ENCODE data around the gene SEMA3A. TPM values are rescaled to one million over a fixed set of nuclear protein-coding genes. Genes with fewer than 3 reads are reported as not detected.

SEMA3A gene
- total and polyA plus RNA-seq, 7 donors = 0.23 to 83.8 (median 50.1) TPM

DNA sequence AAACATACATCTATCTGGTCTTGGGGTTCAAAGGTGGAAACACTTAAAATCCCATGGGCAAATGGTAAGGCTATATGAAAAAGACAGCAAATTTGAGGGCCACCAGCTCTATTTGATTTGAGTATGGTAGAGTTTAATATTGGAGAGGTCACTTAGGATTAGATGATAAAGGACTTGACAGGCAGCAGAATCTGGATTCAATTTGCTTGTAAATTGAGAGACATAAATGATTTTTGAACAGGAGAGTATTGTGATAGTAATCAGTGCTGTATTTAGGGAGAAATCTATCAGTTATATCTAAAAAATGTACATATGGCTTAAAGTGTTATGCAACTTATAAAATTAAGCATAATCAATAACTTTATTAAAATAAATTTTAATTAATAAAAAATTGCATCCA is 155.2 kb downstream of the SEMA3A start:
- H3K4me3 ChIP-seq = no peak overlapping the region
- H3K27ac ChIP-seq = no peak overlapping the region
- H3K36me3 ChIP-seq = no peaks in the 10 kb centered on the region
- peaks cover 0 to 14% (median 6%) of the 10 kb centered on the region in 4 donors for H3K4me1 ChIP-seq
- H3K9me3 ChIP-seq = no peaks in the 10 kb centered on the region
- no peaks in the 10 kb centered on the region for H3K27me3 ChIP-seq
- intact Hi-C loops (cut with DNase I) = no loop called here
- no peak for DNase-seq
- TF ChIP-seq POLR2A (IDR thresholded peaks at IDR 0.05) (no peak), EP300 (IDR thresholded peaks at IDR 0.05) (no peak)

DNA sequence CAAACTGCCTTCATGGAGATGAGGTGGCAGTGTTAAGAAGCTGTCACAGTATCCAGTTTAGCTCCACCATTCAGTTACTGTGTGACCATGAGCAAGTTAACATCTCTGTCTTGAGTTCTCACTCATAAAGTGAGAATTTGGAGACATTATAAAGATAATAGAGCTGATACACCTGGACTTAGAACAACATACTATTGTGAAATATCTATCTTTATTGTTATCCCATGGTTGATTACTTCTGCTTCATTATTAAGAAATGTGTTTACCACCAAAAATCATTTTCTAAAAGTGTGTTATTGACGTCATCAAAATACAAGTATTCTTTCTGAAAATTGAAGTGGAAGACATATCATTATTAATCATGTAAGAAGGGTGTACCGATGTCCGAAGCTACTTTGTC is 166.9 kb downstream of the SEMA3A start:
- intact Hi-C loops (cut with DNase I) = no loop called here
- WGBS, 2 donors = 92 to 96% methylated on average over 3 of the region's 3 CpGs
- no peak overlapping the region for H3K4me3 ChIP-seq
- peaks cover 0 to 30% (median 20%) of the 10 kb centered on the region in 4 donors for H3K4me1 ChIP-seq
- no peak overlapping the region for H3K27ac ChIP-seq
- H3K27me3 ChIP-seq = no peaks in the 10 kb centered on the region
- no peaks in the 10 kb centered on the region for H3K36me3 ChIP-seq
- peaks cover 0 to 4% (median 0%) of the 10 kb centered on the region in 4 donors for H3K9me3 ChIP-seq
- DNase-seq = no peak
- TF ChIP-seq POLR2AphosphoS5 (IDR thresholded peaks at IDR 0.05) = no peak
- TF ChIP-seq, protein P1, sequence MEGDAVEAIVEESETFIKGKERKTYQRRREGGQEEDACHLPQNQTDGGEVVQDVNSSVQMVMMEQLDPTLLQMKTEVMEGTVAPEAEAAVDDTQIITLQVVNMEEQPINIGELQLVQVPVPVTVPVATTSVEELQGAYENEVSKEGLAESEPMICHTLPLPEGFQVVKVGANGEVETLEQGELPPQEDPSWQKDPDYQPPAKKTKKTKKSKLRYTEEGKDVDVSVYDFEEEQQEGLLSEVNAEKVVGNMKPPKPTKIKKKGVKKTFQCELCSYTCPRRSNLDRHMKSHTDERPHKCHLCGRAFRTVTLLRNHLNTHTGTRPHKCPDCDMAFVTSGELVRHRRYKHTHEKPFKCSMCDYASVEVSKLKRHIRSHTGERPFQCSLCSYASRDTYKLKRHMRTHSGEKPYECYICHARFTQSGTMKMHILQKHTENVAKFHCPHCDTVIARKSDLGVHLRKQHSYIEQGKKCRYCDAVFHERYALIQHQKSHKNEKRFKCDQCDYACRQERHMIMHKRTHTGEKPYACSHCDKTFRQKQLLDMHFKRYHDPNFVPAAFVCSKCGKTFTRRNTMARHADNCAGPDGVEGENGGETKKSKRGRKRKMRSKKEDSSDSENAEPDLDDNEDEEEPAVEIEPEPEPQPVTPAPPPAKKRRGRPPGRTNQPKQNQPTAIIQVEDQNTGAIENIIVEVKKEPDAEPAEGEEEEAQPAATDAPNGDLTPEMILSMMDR (IDR thresholded peaks at IDR 0.05) = no peak
- TF ChIP-seq EP300 (IDR thresholded peaks at IDR 0.05) = no peak
- no peak for TF ChIP-seq POLR2A (IDR thresholded peaks at IDR 0.05)

DNA sequence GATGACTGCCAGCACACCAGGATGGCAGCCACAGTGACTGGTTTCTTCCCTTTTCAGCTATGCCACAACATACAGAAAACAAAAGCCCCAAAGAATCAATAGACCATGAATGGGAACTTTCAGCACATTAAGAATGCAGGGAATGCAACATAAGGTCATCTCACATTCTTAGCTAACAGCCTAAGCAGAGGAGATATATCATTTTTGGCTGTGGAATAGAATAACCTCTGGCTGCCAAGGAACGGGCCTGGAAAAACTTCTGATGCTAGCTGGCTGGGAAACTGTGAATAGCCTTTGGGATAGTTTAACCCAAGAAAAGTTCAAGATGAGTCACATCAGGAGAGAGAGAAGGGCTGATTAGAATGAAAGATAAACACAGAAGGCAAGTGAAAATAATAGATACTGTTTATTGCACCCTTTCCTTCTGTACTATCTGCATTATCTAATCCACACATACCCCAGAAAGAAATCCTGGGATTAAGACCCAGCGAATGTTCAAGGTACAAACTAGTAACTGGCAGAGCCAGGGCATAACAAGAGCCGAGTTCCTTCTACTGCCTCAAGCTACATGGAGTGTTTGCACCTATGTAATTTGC is 169.2 kb downstream of the SEMA3A start:
- TF ChIP-seq EP300 (IDR thresholded peaks at IDR 0.05) = no peak
- TF ChIP-seq POLR2AphosphoS5 (IDR thresholded peaks at IDR 0.05) = peak in 3 of 4 donors; percentile 22 to 58 (median 52)
- Histone ChIP-seq H3K9me3 (peaks cover 0 to 4% (median 0%) of the 10 kb centered on the region in 4 donors), H3K4me3 (no peak overlapping the region), H3K27ac (peak overlapping the region in 3 of 4 donors; percentile 51 to 63 (median 62)), H3K27me3 (no peaks in the 10 kb centered on the region), H3K36me3 (no peaks in the 10 kb centered on the region), H3K4me1 (peaks cover 0 to 42% (median 28%) of the 10 kb centered on the region in 4 donors)
- WGBS, 2 donors = 67 to 70% methylated on average over 3 of the region's 3 CpGs
- DNase-seq = peak; percentile 63
- intact Hi-C loops (cut with DNase I) = no loop called here

DNA sequence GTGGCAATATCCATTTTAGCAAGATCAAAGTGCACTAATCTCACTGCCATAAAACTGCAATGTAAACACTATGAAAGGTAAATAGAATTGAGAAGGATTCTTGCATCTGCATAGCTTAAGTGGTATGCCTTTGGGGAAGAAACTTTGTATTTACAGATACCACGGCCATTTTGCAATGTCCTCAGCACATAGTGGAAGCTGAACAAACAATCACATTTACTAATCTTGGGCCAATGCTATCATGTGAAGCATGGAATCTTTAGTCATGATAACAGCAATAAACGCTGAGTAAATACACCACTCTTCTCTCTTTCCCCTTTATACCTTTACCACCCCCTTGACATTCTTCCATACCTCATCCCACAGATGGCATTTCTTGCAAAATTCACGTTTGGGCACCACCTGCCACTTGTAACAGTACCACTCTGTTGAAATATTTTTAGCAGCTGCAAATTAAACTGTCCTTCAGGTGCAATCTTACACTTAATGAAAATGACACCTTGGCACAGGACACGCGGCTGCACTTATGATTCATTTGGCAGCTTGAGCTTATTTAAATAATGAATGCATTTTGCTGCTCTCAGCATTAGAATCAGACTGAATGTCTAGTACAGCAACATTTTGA is 171.8 kb downstream of the SEMA3A start:
- no peaks in the 10 kb centered on the region for H3K27me3 ChIP-seq
- no peak for DNase-seq
- peaks cover 0 to 51% (median 30%) of the 10 kb centered on the region in 4 donors for H3K4me1 ChIP-seq
- H3K9me3 ChIP-seq = peaks cover 0 to 4% (median 0%) of the 10 kb centered on the region in 4 donors
- H3K36me3 ChIP-seq = no peaks in the 10 kb centered on the region
- H3K27ac ChIP-seq = no peak overlapping the region
- intact Hi-C loops (cut with DNase I) = no loop called here
- WGBS, 2 donors = 16 to 64% methylated on average over 5 of the region's 5 CpGs
- no peak overlapping the region for H3K4me3 ChIP-seq
- no peak for TF ChIP-seq POLR2AphosphoS5 (IDR thresholded peaks at IDR 0.05)
- no peak for TF ChIP-seq POLR2A (IDR thresholded peaks at IDR 0.05)
- TF ChIP-seq, protein P1 (IDR thresholded peaks at IDR 0.05) = no peak
- no peak for TF ChIP-seq EP300 (IDR thresholded peaks at IDR 0.05)

DNA sequence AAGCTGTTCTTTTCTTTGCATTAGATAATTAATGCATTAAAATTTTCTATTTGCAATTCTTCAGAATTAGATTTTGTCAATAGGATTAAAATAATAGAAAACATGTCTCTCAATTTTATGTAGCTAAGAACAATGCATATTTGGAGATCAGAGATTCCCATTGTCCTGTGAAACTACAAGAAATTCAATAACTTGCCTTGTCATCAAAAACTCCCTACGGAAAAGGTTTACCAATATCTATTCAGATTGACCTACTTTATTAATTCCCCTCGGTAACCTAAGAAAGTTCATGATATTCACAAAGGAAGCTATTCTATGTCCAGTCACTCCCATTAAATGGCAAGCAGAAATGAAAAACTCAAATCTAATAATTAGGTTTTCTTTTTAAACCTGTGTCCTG is 172.6 kb downstream of the SEMA3A start:
- intact Hi-C loops (cut with DNase I) = no loop called here

More for the DNA sequence above, 172.6 kb downstream of the SEMA3A start:
- Histone ChIP-seq H3K9me3 (peaks cover 0 to 4% (median 0%) of the 10 kb centered on the region in 4 donors), H3K27me3 (no peaks in the 10 kb centered on the region), H3K36me3 (no peaks in the 10 kb centered on the region), H3K4me3 (no peak overlapping the region), H3K27ac (no peak overlapping the region), H3K4me1 (peaks cover 0 to 56% (median 31%) of the 10 kb centered on the region in 4 donors)
- TF ChIP-seq EP300 (IDR thresholded peaks at IDR 0.05) (no peak), POLR2AphosphoS5 (IDR thresholded peaks at IDR 0.05) (no peak), POLR2A (IDR thresholded peaks at IDR 0.05) (no peak)
- TF ChIP-seq, protein P1 (IDR thresholded peaks at IDR 0.05) = no peak
- 32 to 78% methylated on average over 2 of the region's 2 CpGs for WGBS, 2 donors
- no peak for DNase-seq

All from sigmoid colon (tissue), 7 donors.